HG03039 (cell line): Measurements from ENCODE around the gene PICK1.
A peak's percentile ranks its signal among the peaks of the same experiment; 100 is the strongest.

Experiments
- ATAC-seq: cut with Tn5 transposase; IDR thresholded peaks from one replicate; pipeline ENCODE4 v1.9.1; 2021; ENCODE audit warnings: mild to moderate bottlenecking, moderate library complexity; ENCODE audit not compliant: unreplicated experiment

Gene PICK1

DNA sequence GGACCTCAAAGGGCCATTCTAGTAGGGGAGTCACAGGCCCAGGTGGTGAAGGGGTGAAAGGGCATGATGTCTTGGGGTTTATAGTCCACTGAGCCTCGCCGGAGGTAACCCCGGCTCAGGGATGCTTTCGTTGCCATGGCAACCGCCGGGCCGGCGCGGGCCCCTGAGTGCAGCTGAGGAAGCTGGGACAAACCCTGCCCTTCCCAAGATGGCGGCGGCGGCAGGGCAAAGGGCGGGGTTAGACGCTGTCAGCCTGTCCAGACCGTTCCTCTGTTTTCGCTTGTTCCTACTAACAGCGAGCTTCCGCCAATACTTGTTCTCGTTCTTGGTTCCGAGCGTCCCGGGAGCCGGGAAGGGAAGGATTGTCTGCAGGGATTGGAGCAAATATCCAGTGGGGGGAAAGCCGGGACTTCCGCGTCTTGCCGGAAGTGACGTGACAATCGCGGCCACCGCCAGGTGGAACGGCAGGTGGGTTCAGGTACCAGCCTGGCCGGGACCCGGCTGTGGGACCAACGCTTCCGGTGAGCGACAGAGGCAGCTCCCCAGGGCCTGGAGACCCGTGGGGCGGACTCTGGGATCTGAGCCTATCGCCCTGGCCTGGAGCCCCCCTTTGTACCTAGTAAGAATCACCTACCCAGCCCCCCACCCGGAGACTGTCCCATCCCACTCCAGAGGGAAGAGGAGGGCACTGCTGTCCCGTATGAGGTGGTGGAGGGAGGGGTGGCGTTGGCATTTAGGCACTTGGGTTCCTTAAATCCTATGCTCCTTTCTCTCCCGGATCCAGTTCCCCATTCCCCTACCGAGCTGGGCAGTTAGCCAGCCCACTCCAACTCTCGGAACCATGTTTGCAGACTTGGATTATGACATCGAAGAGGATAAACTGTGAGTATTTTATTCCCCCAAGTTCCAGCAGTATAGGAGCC, at the start of gene PICK1:
TSS of gene PICK1 (plus strand) at position 436 of the 923 bp plus-strand sequence. CDS start at position 842, 406 bp downstream.
- peak; percentile 47 for ATAC-seq

DNA sequence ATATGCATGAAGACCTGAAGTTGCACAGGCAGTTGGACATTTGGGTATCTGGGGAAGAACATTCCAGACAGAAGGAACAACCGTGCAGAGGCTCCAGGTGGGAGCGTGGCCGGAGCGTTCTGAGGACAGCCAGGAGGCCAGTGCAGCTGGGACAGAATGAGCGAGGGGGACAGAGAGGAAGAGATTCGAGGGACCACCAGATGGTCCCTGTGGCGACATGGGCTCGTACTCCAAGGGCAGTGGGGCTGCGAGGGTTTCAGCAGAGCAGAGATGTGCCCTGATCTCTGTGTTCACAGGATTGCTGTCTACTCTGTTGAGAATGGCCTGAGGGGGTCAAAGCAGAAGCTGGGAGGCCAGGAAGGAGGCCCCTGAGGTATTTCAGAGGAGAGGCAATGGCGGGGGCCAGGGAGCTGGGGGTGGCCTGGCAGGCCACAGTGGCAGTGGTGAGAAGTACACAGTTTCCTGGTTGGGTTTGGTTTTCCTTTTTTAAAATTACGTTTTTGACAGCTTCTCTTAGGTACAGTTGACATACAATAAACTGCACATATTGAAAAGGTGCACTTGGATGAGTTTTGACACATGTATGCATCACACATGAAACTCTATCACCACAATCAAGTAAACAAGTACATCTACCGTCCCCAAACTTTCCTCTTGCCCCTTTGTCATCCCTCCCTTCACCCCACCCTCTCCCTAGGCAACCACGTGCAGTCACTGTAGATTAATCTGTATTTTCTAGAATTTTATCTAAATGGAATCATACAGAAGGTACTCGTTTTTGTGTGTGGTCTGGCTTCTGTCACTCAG, 48.0 kb upstream of the PICK1 start:
- ATAC-seq: no peak

DNA sequence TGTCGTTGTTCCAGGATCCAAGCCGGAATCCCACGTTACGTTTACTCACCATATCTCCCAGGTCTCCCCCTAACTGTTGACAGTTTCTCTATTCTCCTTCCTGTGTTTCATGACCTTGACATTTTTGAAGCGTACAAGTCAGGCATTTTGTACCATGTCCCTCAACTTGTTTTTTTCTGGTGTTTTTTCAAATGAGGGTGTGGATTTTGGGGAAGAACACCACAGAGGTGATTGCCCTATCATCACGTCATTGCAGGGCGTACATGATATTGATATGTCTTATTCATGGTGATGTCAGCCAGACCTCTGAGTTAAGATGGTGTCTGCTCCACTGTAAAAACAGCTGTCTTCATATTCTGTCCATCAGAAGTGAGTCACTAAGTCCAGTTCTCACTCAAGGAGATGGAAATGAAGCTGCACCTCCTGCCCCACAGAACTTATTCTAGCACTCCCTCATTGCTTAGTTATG, 44.6 kb upstream of the PICK1 start:
- no peak for ATAC-seq

DNA sequence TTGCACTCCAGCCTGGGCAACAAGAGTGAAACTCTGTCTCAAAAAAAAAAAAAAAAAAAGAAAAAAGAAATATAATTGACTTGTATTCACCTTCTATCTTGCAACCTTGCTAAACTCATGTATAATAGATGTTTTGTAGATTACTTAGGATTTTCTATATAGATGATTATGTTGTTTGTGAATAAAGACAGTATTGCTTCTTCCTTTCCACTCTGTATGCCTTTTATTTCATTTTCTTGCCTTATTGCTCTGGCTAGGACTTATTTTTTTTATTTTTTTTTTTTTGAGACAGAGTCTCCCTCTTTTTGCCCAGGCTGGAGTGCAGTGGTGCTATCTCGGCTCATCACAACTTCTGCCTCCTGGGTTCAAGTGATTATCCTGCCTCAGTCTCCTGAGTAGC, 43.1 kb upstream of the PICK1 start:
- ATAC-seq: no peak

DNA sequence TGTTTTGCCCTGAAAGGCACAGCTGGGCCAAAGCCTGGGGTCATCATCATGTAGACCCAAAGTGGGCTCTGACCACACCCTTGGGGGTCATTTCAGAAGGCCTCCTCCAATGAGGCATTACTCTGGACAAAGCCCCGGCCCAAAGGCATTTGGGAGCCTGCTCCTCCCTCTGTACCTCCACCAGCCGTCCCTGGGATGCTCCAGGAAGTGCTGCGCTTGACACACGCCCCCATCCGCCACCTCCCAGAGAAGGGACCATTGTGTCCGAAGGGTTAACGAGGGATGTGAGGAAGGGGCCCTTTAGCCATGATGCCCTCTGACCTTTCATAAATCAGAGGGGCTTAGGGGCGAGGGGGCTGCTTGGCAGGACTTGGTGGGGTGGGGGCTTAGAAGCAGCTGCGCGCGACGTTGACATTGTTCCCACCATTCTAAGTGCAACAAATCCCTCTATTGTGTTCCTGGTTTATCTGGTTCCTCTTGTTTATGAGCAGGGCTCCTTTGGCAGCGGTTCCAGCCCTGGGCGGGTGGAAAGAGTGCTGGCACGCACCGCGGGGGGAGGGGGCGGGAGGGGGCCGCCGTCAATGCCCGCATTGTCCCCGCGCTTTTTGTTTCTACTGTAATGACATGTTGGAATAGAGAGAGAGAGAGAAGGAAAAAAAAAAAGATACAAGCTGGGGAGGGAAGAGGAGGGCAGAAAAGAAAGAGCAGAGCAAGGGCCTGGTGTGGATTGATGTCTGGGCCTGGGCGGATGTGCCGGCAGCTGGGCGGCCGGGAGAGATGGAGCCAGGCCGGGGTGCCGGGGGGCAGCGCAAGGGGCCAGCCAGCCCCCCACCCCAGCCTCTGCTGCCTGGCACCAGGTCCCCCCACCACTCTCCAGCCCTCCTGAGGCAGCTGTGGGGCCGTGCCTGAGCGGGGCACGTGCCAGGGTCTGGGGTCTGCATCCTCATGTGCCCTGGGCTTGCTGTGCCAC, 40.7 kb upstream of the PICK1 start:
- no peak for ATAC-seq

DNA sequence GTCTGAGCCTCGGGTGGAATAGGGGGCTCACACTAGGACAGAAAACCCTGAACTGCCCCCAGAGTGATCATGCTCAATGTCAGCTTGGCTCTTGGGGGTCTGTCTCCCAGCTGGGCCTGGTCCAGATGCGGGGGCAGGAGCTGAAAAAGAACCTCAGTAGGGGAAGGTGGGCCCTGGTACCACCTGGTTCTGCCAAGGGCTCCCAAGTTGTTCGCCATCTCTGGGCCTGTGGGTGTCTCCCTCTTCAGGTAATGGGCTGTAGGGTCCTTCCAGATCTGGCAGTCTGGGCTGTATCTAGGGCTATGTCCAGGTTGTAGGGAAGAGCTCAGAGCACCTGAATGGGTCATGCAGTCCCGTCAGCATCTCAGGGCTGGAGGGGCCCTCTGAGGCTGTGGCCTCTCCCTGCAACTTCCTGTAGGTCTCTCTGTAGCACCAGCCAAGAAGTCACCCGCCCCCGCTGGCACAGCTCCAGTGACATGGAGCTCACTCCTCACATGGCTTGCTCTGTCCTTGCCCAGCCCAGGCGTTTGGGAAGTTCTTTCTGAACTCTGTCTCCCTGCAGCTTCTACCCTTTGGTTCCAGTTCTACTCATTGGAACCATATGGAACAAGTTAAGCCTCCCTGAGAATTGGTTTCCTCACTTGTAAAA, 39.8 kb upstream of the PICK1 start:
- ATAC-seq: no peak

DNA sequence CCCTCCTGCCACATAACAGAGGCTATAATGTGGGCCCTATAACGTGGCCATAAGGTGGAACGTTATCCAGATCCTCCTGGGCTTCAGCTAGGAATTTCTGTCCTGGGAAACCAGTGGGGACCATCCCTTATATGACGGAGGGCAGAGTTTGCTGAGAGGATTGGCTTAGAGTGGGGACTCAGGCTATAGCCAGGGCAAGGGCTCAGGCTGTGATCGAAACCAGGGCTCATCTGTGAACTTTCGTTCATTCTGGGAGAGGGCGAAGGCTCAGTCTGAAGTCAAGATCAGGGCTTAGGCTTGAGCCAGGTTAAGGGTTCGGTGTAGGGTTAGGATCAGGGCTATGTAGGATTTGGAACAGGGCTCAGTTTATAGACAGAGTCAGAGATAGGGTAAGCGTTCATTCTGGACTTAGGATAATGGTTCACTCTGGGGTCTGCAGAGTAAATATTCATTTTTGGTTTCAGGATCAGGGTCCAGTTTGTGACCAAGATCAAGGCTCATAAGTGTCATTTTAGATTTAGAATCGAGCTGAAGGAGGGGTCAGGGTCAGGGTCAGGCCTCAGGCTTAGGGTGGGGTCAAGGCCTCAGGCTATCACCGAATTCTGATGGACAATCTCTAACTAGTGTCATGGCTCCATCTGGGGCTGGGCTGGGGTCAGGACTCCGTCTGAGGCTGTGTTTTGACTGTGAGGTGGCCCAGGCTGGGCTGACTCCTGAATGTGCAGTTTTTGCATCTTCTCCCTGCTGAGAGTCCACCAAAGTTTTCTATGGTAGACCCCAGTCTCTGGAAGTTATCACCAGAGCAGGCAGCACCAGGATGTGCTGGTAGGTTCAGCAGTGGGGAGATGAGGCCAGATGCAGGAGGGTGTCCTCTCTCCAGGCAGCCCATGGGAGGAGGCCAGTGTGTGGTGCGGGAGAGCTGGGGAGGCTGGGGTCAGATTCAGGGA, 39.0 kb upstream of the PICK1 start:
- ATAC-seq: no peak

DNA sequence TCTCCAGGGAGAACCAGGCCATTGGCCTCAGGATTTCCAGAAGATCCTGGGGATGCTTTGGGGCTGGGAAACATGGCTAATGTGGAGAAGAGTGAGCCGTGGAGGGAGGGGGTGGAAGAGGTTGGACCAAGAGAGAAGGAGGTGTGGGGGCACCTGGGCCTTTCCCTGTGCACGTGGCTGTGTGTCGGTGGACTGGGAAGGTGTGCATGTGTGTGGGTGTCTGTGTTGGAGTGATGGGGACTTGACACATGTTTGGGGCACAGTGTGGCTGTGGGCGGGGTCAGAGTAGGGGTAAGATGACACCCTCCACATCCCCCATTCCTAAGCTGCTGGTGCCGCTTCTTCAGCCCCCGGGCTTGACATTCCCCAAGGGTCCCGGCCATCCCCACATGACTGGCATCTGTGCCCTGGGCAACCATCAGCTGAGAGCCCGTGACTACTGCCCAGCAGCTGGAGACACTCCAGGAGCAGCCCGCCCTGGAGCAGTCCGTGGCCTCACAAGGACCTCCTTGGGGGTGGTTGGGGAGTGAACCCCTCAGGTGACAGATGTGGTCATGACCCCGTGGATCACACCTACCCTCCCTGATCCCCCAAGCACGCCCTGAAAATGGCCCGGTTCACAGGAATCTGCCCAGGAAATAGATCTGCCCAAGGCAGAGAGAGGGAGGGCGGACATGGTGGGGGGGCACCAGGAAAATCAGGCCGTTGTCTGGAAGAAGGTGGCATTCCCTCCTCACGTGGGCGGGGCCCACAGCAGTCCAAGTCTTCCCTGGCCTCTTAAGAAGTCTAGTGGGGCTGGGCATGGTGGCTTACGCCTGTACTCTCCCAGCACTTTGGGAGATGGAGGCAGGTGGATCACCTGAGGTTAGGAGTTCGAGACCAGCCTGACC, 38.0 kb upstream of the PICK1 start:
- no peak for ATAC-seq

DNA sequence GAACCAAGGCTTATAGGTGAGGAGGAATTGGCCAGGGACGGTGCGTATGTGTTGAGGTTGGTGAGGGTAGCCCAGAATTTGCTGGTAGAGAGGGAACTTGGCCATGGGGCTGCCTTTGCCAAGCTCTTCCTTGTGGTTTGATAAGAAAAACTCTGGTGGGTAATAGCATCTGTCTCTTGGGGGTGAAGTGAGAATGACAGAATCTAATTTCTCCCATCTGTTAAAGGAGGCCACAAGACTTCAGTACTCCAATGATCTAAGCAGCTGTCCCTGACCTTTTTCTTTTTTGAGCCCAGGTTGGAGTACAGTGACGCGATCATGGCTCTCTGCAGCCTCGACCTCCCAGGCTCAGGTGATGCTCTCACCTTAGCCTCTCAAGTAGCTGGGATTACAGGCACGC, 36.0 kb upstream of the PICK1 start:
- ATAC-seq: no peak

DNA sequence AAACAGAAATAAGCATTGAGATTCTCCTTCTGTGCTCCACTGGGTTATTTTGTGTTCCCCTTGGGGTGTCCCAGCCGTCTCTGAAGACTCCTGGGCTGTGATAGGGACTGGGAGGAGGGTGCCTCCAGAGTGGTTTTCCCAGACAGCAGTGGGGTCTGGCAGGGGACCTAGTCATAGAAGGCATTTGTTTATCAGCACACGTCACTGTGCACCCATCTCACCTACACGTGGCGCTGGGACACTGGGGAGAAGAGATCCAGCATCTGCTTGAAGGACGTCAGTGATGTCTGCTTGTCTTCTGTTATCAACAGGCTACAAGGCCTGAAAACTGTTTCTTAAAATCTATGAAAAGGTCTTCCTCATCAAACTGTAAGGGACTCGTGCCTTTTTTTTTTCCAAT, 34.2 kb upstream of the PICK1 start:
- ATAC-seq: no peak

DNA sequence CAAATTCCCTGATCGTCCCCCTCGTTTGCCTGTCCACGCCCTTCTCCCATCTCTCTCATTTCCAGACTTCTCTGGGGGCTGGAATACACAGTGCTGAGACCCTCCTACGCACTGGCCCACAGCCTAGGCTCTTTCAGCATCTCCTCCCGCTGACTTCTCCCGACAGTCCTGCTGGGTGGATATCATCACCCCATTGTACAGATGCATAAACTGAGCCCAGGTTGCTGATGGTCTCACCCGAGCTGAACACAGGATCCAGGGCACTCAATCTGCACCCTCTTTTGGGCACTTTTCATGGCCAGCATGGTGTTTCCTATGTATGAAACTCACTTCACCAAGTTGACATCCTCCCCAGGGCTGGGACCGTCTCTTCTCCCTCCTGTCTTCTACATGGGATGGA, 31.7 kb upstream of the PICK1 start:
- ATAC-seq: no peak

DNA sequence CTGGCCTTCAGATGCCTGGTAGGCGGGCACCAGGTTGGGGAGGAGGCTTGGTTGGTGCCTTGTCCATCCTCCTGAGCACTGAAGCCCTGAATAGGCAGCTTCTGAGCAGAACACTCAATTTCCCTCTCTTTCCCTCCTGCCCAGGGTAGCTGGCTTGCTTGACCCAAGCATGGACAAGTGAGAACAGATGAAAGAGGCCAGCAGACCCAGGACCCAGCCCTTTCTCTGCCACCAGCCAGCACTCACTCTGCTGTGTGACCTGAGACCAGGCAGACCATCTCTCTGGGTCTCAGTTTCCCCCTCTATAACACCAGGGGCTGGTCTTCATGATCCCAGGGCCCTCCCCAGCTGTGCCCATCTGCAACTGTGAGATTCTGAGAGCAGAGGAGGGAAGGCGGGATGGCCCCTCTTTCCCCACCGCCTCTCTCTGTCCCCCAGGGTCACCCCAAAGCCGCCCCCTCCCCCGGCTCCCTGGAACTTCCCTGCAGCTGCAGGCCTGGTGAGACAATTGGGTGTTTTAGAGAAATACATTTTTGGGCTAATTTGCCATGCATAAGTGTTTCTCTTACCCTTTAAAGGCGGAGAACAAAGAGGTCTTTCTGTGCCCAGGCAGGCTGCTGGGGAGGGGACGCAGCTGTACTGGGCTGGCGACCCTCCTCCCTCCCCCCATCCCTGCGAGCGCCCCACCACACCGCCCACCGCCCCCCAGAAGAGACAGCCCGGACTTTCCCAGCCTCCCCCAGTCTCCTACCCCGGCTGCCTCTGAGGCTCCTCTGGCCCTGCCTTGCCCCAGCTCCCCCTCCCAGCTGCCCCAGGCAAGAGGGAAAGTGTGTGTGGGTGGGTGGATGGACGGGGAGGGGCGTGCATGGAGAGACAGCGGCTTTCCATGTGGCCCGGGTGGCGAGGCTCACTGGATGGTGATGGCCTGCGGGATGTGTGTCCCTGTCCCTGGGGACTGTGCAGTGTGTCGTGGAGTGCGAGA, 30.8 kb upstream of the PICK1 start:
- no peak for ATAC-seq

DNA sequence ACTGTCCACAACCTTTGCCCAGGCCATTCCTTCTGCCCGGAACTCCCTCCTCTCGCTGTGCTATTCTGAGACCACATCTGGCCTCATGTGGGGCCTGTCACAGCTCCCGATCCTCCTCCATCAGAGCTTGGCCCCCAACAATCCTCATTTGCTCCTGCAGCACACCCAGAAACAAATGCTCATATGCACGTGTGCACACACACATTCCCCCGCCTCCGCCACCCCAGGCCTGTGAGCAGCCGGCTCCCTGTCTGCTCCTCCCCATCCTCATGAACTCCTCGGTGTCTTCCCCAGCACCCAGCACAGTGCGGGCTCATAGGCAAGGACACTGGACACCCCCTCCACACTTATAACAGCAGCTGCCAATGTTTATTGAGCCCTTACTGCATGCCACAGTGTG, 29.7 kb upstream of the PICK1 start:
- ATAC-seq: no peak

DNA sequence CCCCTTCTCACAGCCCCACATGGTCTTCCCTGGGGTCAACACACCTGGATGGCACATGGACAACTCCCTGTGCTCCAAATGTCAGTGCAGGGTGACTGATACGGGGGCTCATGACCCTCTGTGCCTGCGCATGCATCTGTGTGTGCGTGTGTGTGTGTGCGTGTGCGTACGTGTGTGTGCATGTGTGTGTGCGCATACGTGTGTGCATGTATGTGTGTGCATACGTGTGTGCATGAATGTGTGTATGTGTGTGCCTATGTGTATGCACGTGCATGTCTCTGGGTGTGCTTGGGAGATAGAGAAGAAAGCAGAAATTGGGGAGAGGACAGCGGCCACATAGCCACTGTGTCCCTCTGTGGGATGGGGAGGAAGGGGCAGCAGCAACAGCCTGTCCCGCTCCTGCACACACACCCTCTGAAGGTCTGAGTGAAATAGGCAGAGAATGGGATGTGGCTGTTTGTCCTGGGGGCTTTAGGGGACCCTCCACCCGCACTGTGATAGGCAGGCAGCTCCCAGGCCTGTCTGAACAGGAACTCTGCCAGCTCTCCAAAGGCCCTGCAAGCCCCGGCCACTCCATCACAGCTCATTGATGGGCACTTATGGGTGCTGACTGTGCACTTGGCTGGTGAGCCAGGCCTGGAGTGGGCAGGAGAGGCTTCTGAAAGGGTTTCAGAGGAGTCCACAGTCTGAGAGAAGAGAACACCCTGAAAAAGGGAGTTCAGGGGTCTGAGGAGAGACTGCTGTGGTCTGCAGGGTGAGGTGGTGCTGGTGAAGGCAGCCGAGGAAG, 28.7 kb upstream of the PICK1 start:
- no peak for ATAC-seq

DNA sequence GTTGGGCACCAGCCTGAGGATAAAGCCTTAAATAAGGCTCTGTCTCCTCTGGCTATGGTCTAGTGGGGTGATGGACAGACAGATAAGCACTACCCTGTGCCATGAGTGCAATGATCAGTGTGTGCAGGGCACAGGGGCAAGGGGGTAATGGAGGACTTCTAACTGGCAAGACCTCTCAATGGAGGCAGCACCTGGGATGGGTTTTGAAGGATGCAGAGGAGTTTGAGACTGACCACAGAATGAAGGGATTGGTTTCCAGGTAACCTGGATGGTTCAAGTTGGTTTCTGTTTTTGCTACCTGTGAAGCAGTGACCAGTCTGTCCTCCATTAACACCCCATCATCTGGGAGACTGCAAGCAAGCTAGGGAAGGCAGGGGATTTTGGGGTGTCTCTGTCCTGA, 27.8 kb upstream of the PICK1 start:
- ATAC-seq: no peak

DNA sequence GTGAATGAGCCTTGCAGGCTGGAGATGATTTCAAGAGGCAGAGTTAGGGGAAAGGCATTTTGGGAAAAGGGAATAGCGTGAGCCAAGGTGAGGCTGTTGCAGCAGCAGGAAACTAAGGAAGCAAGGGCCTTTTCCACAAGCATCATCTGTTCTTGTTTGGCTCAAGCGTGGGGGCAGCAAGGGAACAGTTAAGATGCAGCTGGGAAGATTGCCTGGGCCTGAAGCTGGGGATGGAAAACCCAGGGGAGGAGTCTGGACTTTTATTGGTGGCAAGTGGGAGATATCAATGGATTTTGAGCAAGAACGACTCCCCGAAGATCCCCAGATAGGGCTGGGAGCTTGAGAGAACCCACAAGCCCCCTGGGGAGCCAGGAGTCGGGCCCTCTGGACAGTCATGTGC, 27.3 kb upstream of the PICK1 start:
- no peak for ATAC-seq
